Smooth muscle cell (in vitro differentiated cells): Measurements from ENCODE around the gene KCNJ14. TPM values are rescaled to one million over a fixed set of nuclear protein-coding genes. Genes with fewer than 3 reads are reported as not detected.

Experiments
- DNase-seq: peaks from one replicate; lab custom pipeline; 2025; ENCODE audit not compliant: unreplicated experiment; lab: John Stamatoyannopoulos, UW
- H2AFZ ChIP-seq: fragments of 200-600 bp; sonication (generic); 2 replicates; pipeline ENCODE4 v1.6.0; 2016; ENCODE audit warnings: antibody characterized with exemption, low read depth, mild to moderate bottlenecking
- H3F3A ChIP-seq: fragments of 200-600 bp; sonication (generic); 2 replicates; pipeline ENCODE4 v1.6.0; 2017; ENCODE audit warnings: antibody characterized with exemption, low read depth
- H3K27ac ChIP-seq: fragments of 200-600 bp; sonication (generic); 2 replicates; pipeline ENCODE4 v1.5.1; 2016; ENCODE audit warnings: low read depth, mild to moderate bottlenecking
- H3K27me3 ChIP-seq: fragments of 200-600 bp; sonication (generic); 2 replicates; pipeline ENCODE4 v1.6.1; 2016; ENCODE audit warnings: low read depth, mild to moderate bottlenecking
- H3K36me3 ChIP-seq: fragments of 200-600 bp; sonication (generic); 2 replicates; pipeline ENCODE4 v1.5.1; 2016; ENCODE audit warnings: low read depth
- H3K4me1 ChIP-seq: fragments of 200-600 bp; sonication (generic); 2 replicates; pipeline ENCODE4 v1.5.1; 2016; ENCODE audit warnings: low read depth
- H3K4me2 ChIP-seq: fragments of 200-600 bp; sonication (generic); 2 replicates; pipeline ENCODE4 v1.6.0; 2016; ENCODE audit warnings: mild to moderate bottlenecking
- H3K4me3 ChIP-seq: fragments of 200-600 bp; sonication (generic); 2 replicates; pipeline ENCODE4 v1.5.1; 2016; ENCODE audit warnings: mild to moderate bottlenecking
- H3K79me2 ChIP-seq: fragments of 200-600 bp; sonication (generic); 2 replicates; pipeline ENCODE4 v1.6.0; 2016; ENCODE audit warnings: low read depth, mild to moderate bottlenecking
- H3K9ac ChIP-seq: fragments of 200-600 bp; sonication (generic); 2 replicates; pipeline ENCODE4 v1.6.0; 2016; ENCODE audit warnings: low read depth
- H3K9me3 ChIP-seq: fragments of 200-600 bp; sonication (generic); replicated peaks from 2 replicates; pipeline ENCODE4 v1.5.1; 2016; ENCODE audit warnings: low read depth
- H4K20me1 ChIP-seq: fragments of 200-600 bp; sonication (generic); 2 replicates; pipeline ENCODE4 v1.6.0; 2016; ENCODE audit warnings: low read depth
- WGBS: methylation state at CpG from one replicate; pipeline ENCODE4 v1.1.7; 2016; ENCODE audit warnings: low lambda C conversion rate; 5-methylcytosine and 5-hydroxymethylcytosine counted together
- polyA plus RNA-seq: library from polyadenylated mRNA; unstranded; fragments of >200 nt; fragmentation: Nextera tagmentation; extraction: Ambion mirVana; gene quantifications from 2 replicates; pipeline ENCODE4 v1.2.1, GENCODE V29; 2016
- total RNA-seq: library from RNA; depleted of rRNA; stranded (reverse); fragments of >200 nt; gene quantifications from 2 replicates; pipeline ENCODE4 v1.2.3, GENCODE V29; 2014
- TF ChIP-seq, protein P1 (sequence below): fragments of 200-600 bp; sonication (generic); IDR thresholded peaks from 2 replicates; pipeline ENCODE4 v1.5.1; 2017; ENCODE audit warnings: borderline replicate concordance, mild to moderate bottlenecking, antibody characterized with exemption; ENCODE audit not compliant: insufficient read depth, poor library complexity, severe bottlenecking

Gene KCNJ14
- total and polyA plus RNA-seq, 2 experiments from 2014 or later = 1.7 to 1.8 TPM

DNA sequence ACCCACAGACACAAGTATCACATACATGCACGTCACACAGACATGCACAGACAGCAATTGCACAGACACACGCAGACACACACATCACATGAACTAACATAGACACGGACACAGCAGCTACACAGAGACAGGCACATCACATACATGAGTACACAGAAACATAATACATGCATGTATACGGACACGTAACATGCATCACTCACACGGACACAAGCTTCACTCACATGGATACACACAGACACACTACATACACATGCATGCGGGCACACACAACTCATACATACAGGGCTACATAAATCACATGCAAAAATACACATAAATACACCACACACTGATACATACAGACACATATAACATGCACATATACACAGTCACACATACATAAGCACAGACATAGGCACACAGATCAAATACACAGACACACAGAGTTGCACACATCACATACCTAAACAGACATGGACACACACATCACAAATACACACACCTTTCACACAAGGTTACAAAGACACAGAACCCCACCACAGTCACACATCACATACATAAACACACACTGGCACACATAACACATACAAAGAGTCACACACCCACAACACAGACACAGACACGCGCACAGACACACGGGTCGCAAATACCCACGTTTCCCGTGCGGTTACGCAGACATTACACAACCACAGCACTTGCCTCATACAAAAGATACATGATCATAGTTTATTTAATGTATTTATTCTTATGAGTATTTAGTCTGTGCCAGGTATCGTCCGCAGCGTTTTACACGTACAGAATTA lies 57.3 kb downstream of the KCNJ14 start:
- no peaks in the 10 kb centered on the region for H3K27me3 ChIP-seq
- no peak overlapping the region for H3K4me3 ChIP-seq
- no peak overlapping the region for H3K9ac ChIP-seq
- H2AFZ ChIP-seq = no peak overlapping the region
- H3K4me1 ChIP-seq = peaks cover 8% of the 10 kb centered on the region
- no peaks in the 10 kb centered on the region for H3K36me3 ChIP-seq
- TF ChIP-seq, protein P1, sequence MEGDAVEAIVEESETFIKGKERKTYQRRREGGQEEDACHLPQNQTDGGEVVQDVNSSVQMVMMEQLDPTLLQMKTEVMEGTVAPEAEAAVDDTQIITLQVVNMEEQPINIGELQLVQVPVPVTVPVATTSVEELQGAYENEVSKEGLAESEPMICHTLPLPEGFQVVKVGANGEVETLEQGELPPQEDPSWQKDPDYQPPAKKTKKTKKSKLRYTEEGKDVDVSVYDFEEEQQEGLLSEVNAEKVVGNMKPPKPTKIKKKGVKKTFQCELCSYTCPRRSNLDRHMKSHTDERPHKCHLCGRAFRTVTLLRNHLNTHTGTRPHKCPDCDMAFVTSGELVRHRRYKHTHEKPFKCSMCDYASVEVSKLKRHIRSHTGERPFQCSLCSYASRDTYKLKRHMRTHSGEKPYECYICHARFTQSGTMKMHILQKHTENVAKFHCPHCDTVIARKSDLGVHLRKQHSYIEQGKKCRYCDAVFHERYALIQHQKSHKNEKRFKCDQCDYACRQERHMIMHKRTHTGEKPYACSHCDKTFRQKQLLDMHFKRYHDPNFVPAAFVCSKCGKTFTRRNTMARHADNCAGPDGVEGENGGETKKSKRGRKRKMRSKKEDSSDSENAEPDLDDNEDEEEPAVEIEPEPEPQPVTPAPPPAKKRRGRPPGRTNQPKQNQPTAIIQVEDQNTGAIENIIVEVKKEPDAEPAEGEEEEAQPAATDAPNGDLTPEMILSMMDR = no peak
- H3K4me2 ChIP-seq = peak overlapping the region; percentile 91
- no peak overlapping the region for H3K27ac ChIP-seq
- no peaks in the 10 kb centered on the region for H4K20me1 ChIP-seq
- H3K9me3 ChIP-seq = no peaks in the 10 kb centered on the region
- DNase-seq = no peak
- H3K79me2 ChIP-seq = no peaks in the 10 kb centered on the region
- peaks cover 4% of the 10 kb centered on the region for H3F3A ChIP-seq
- WGBS = 70% methylated on average over 19 of the region's 19 CpGs

DNA sequence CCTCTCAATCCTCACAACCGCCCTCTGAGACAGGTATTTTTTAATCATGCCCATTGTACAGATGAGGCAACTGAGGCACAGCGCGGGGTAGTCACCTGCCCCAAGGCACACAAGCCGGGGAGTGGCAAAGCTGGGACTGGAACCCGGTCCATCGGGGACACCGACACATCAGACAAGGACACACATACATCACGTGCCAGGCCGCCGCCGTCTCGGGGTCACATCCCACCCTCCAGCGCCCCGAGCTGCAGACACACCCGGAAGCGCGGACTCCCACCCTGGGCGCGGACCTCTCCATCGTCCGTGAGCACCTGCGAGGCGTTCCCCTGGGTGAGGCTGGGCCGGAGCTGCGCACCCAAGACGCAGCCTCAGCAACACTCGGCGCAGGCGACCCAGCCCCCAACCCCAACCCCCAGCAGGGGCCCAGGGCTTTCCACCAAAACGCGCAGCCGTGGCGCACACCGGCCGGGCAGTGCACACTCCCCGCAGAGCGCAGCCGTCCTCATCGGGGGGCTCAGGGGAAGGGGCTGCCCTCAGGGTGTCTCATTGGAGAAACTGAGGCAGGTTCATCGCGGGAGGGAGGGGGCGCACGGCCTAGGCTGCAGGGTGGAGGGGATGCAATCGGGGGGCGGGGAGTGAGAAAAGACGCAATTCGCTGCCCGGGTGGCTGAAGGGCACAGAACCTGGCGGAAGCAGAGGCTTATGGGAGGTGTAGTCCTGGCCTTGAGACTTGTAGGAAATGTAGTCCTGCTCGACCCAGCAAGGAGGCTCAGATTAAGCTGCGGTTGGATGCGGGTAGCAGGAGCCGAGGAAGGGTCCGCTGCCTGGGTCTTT lies 58.1 kb downstream of the KCNJ14 start:
- Histone ChIP-seq H3K36me3 (no peaks in the 10 kb centered on the region), H3K9me3 (no peaks in the 10 kb centered on the region), H3K27me3 (no peaks in the 10 kb centered on the region), H3K4me2 (peak overlapping the region; percentile 91), H2AFZ (peak overlapping the region; percentile 78), H3F3A (peaks cover 4% of the 10 kb centered on the region), H3K4me1 (peaks cover 8% of the 10 kb centered on the region), H3K27ac (no peak overlapping the region), H3K4me3 (peak overlapping the region; percentile 73), H3K79me2 (no peaks in the 10 kb centered on the region), H3K9ac (no peak overlapping the region), H4K20me1 (no peaks in the 10 kb centered on the region)
- 9% methylated on average over 41 of the region's 54 CpGs for WGBS
- TF ChIP-seq, protein P1 = no peak
- DNase-seq = no peak

DNA sequence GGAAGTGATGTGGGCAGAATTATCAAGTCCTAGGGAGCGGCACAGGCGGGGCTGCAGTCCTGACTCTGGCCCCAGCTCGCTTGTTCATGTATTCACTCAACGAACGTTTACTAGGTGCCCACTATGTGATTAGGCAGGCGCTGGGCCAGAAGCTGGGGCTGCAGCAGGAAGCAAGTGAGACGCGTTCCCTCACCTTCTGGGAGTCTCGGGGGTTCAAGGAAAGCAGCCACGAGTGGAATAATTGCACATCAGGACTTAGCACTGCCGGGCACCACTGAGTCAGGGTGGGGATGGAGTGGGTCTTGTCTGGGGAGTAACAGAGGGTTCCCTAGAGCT lies 58.7 kb downstream of the KCNJ14 start:
- peak overlapping the region; percentile 73 for H3K4me3 ChIP-seq
- H3K79me2 ChIP-seq = no peaks in the 10 kb centered on the region
- TF ChIP-seq, protein P1 = no peak
- no peak overlapping the region for H3K9ac ChIP-seq
- H3K4me2 ChIP-seq = peak overlapping the region; percentile 91
- no peaks in the 10 kb centered on the region for H3K9me3 ChIP-seq
- no peaks in the 10 kb centered on the region for H4K20me1 ChIP-seq
- no peaks in the 10 kb centered on the region for H3K27me3 ChIP-seq
- no peaks in the 10 kb centered on the region for H3K36me3 ChIP-seq
- H3K4me1 ChIP-seq = peaks cover 8% of the 10 kb centered on the region
- no peak for DNase-seq
- peak overlapping the region; percentile 78 for H2AFZ ChIP-seq
- no peak overlapping the region for H3K27ac ChIP-seq
- peaks cover 4% of the 10 kb centered on the region for H3F3A ChIP-seq
- 56% methylated on average over 11 of the region's 11 CpGs for WGBS
